AG09309 (cell line): ENCODE measurements around the gene SLC40A1.

Experiments
- DNase-seq: peaks from one replicate; pipeline ENCODE4 v3.0.0-alpha.2; 2010; ENCODE audit warnings: low read depth
- H3K4me3 ChIP-seq: 2 replicates; pipeline ENCODE4 v1.5.1; 2011; ENCODE audit warnings: mild to moderate bottlenecking, low read depth, low read length, moderate library complexity; ENCODE audit not compliant: control insufficient read depth
- TF ChIP-seq, protein P1 (sequence below): IDR thresholded peaks from 2 replicates; pipeline ENCODE4 v1.5.1; 2011; ENCODE audit warnings: mild to moderate bottlenecking, low read depth, low read length, inconsistent platforms; ENCODE audit not compliant: insufficient read depth, control insufficient read depth; ENCODE audit errors: missing control alignments

Gene SLC40A1

GRCh38 chr2:189511210-189511959 lies 69.2 kb downstream of the SLC40A1 start:
- no peak overlapping the region for H3K4me3 ChIP-seq
- TF ChIP-seq, protein P1, sequence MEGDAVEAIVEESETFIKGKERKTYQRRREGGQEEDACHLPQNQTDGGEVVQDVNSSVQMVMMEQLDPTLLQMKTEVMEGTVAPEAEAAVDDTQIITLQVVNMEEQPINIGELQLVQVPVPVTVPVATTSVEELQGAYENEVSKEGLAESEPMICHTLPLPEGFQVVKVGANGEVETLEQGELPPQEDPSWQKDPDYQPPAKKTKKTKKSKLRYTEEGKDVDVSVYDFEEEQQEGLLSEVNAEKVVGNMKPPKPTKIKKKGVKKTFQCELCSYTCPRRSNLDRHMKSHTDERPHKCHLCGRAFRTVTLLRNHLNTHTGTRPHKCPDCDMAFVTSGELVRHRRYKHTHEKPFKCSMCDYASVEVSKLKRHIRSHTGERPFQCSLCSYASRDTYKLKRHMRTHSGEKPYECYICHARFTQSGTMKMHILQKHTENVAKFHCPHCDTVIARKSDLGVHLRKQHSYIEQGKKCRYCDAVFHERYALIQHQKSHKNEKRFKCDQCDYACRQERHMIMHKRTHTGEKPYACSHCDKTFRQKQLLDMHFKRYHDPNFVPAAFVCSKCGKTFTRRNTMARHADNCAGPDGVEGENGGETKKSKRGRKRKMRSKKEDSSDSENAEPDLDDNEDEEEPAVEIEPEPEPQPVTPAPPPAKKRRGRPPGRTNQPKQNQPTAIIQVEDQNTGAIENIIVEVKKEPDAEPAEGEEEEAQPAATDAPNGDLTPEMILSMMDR = no peak
- no peak for DNase-seq
